GM12878 (cell line): ENCODE measurements around the gene ARHGAP44. TPM values are rescaled to one million over a fixed set of nuclear protein-coding genes. Genes with fewer than 3 reads are reported as not detected.

Experiments used
- ASH2L ChIP-seq: fragments of 300-600, 200-600 bp; sonication (generic); IDR thresholded peaks from 2 replicates; pipeline ENCODE4 v1.6.1; 2017; ENCODE audit warnings: low read depth, mild to moderate bottlenecking, borderline replicate concordance
- CREM ChIP-seq: IDR thresholded peaks from 2 replicates; pipeline ENCODE4 v1.6.1; 2014; ENCODE audit warnings: antibody characterized with exemption, low read depth
- ELK1 ChIP-seq: IDR thresholded peaks from 2 replicates; pipeline ENCODE4 v1.6.1; 2012; ENCODE audit warnings: low read depth, low read length, improper control_type of control experiment
- PML ChIP-seq: IDR thresholded peaks from 2 replicates; pipeline ENCODE4 v1.6.1; 2012; ENCODE audit warnings: low read length, inconsistent platforms
- PRDM15 ChIP-seq: fragments of 450-650 bp; formaldehyde crosslinking; IDR thresholded peaks from 2 replicates; pipeline ENCODE4 v1.4.0; 2020; ENCODE audit warnings: mild to moderate bottlenecking, moderate library complexity
- SPI1 ChIP-seq: IDR thresholded peaks from 2 replicates; pipeline ENCODE4 v1.6.1; 2011; ENCODE audit warnings: low read depth, mild to moderate bottlenecking, low read length, moderate library complexity, borderline replicate concordance; ENCODE audit not compliant: insufficient read depth
- TBL1XR1 ChIP-seq: IDR thresholded peaks from 2 replicates; pipeline ENCODE4 v1.6.1; 2012; ENCODE audit warnings: low read depth, low read length, improper control_type of control experiment
- TCF7 ChIP-seq: IDR thresholded peaks from 2 replicates; pipeline ENCODE4 v1.6.1; 2014; ENCODE audit warnings: antibody characterized with exemption, borderline replicate concordance
- YBX1 ChIP-seq: fragments of 450-650 bp; IDR thresholded peaks from 2 replicates; pipeline ENCODE4 v1.6.1; 2016; ENCODE audit warnings: antibody characterized with exemption
- ZNF384 ChIP-seq: IDR thresholded peaks from 2 replicates; pipeline ENCODE4 v1.6.1; 2012; ENCODE audit warnings: low read depth, mild to moderate bottlenecking, low read length, improper control_type of control experiment, borderline replicate concordance
- polyA plus RNA-seq, 11 experiments: library from polyadenylated mRNA; depleted of rRNA in 4 of 11; unstranded in 6 of 11; stranded (reverse) in 5 of 11; fragments of >200 nt; fragmentation: Nextera tagmentation in 4 of 11; fragmentation: Illumina TruSeq in 1 of 11; extraction: Ambion mirVana in 4 of 11; extraction: Trizol in 1 of 11; gene quantifications; 1 replicate in 1 of 11; 2 replicates in 10 of 11; pipeline versions ENCODE4 v1.2.1 to v1.2.3, GENCODE V29; 2011 to 2016; ENCODE audit warnings: inconsistent platforms in 2 of 11, missing spikeins in 2 of 11, low read depth in 1 of 11
- total RNA-seq, 4 experiments: library from RNA; depleted of rRNA in 3 of 4; stranded (reverse); fragments of >200 nt in 3 of 4; fragmentation: Illumina TruSeq in 1 of 4; extraction: Trizol in 1 of 4; gene quantifications; 2 replicates each; pipeline versions ENCODE4 v1.2.1 to v1.2.3, GENCODE V29; 2013 to 2021
- TF ChIP-seq, protein P1 (sequence below): fragments of 450-650 bp; IDR thresholded peaks from 2 replicates; pipeline ENCODE4 v1.6.1; 2018; ENCODE audit warnings: borderline replicate concordance, mild to moderate bottlenecking; ENCODE audit not compliant: partially characterized antibody

Gene ARHGAP44
- total and polyA plus RNA-seq, 10 of the 15 experiments (the other 5 are each of a cell fraction or from before 2014, with no cell fraction given), result 0.11 to 1.2 (median 0.48) TPM

DNA sequence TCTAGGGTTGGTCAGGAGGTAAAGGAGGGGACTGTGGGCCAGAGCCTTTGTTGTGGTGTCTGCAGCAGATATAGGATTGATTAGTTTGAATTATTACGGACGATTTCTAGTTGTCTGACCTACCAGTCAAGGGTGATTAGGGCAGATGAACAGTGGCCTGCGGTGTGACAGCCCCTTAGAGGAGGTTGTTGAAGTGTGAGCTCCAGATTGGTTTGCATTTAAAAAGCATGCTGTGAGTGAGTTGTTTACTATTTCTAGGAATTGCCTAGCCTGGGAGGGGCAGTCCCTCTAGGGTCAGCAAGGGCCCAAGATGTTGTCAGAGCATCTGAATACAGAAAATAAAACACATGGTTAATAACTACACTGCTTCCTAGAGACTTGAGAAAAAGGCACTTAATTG lies 108.8 kb downstream of the ARHGAP44 start (continued):
- no peak for TF ChIP-seq PML
- TF ChIP-seq SPI1, result no peak
- no peak for TF ChIP-seq TBL1XR1
- no peak for TF ChIP-seq ELK1
- TF ChIP-seq ZNF384, result no peak
- no peak for TF ChIP-seq YBX1
- TF ChIP-seq, protein P1, sequence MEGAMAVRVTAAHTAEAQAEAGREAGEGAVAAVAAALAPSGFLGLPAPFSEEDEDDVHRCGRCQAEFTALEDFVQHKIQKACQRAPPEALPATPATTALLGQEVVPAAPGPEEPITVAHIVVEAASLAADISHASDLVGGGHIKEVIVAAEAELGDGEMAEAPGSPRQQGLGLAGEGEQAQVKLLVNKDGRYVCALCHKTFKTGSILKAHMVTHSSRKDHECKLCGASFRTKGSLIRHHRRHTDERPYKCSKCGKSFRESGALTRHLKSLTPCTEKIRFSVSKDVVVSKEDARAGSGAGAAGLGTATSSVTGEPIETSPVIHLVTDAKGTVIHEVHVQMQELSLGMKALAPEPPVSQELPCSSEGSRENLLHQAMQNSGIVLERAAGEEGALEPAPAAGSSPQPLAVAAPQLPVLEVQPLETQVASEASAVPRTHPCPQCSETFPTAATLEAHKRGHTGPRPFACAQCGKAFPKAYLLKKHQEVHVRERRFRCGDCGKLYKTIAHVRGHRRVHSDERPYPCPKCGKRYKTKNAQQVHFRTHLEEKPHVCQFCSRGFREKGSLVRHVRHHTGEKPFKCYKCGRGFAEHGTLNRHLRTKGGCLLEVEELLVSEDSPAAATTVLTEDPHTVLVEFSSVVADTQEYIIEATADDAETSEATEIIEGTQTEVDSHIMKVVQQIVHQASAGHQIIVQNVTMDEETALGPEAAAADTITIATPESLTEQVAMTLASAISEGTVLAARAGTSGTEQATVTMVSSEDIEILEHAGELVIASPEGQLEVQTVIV, result no peak
- no peak for TF ChIP-seq ASH2L
- TF ChIP-seq PRDM15 (CRISPR knock-in tag), result no peak
- no peak for TF ChIP-seq TCF7
- TF ChIP-seq CREM, result no peak
